Gastroesophageal sphincter (tissue), 3 donors: ENCODE results near the gene ZBTB40.

Experiments
- CTCF ChIP-seq, 4 experiments: fragments of 200-600 bp in 2 of 4; fragments of 450-650 bp in 2 of 4; sonication (generic) in 1 of 4; IDR thresholded peaks; one replicate each; pipeline ENCODE4 v1.5.1; 2017 to 2019; ENCODE audit warnings: antibody characterized with exemption in 4 of 4, mild to moderate bottlenecking in 2 of 4, moderate library complexity in 2 of 4
- EP300 ChIP-seq: sonication (generic); formaldehyde crosslinking; IDR thresholded peaks from one replicate; pipeline ENCODE4 v1.6.1; 2017; ENCODE audit warnings: antibody characterized with exemption, mild to moderate bottlenecking
- POLR2AphosphoS5 ChIP-seq: sonication (generic); formaldehyde crosslinking; IDR thresholded peaks from one replicate; pipeline ENCODE4 v1.6.1; 2017; ENCODE audit warnings: antibody characterized with exemption

DNA sequence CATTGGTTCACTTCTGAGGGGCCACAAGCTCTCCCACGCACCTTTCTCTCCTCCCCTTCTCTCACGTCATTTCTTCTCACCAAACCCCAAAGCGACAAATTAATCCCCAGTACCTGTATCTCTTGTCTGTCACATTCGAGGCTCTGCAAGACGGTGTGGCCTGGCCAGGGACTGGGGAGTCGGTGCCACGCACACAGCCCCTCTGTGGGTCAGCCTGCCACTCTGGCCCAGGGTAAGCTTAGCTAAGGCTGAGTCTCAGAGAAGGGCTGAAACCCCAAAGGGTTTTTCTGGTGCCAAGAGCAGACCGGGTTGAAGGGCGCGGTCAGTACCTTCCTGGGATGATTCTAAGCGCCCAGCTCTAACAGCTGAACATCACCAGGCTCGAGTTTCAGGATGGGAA, 34.2 kb upstream of the ZBTB40 start:
- TF ChIP-seq CTCF (IDR thresholded peaks at IDR 0.05) (no peak), POLR2AphosphoS5 (no peak), EP300 (no peak)
